ENCODE data around the gene OSBPL2.

Gene OSBPL2

GRCh38 chr20:62333820-62334595, 95.7 kb downstream of the OSBPL2 start:
- DNase-seq (ENCODE audit: low read depth in 1 of 2, low spot score in 1 of 2): no peak

- DNase-seq (ENCODE audit: low read depth in 1 of 2, low spot score in 1 of 2): no peak
These were observed 96.6 kb downstream of the OSBPL2 start for GRCh38 chr20:62334881-62335280.

- DNase-seq (ENCODE audit: low read depth in 1 of 2, low spot score in 1 of 2): no peak
These were observed 97.2 kb downstream of the OSBPL2 start for GRCh38 chr20:62335532-62335931.

GRCh38 chr20:62336329-62336728, 98.0 kb downstream of the OSBPL2 start:
- DNase-seq (ENCODE audit: low read depth in 1 of 2, low spot score in 1 of 2): no peak

GRCh38 chr20:62336775-62337557, 98.6 kb downstream of the OSBPL2 start:
- DNase-seq (ENCODE audit: low read depth in 1 of 2, low spot score in 1 of 2): no peak

- no peak for DNase-seq (ENCODE audit: low read depth in 1 of 2, low spot score in 1 of 2)
These were observed 99.4 kb downstream of the OSBPL2 start for GRCh38 chr20:62337558-62338293.

GRCh38 chr20:62338294-62338620, 99.9 kb downstream of the OSBPL2 start:
- no peak for DNase-seq (ENCODE audit: low read depth in 1 of 2, low spot score in 1 of 2)

- no peak for DNase-seq (ENCODE audit: low read depth in 1 of 2, low spot score in 1 of 2)
These were observed 101.3 kb downstream of the OSBPL2 start for GRCh38 chr20:62339647-62340062.

- DNase-seq (ENCODE audit: low read depth in 1 of 2, low spot score in 1 of 2): no peak
These were observed 104.6 kb downstream of the OSBPL2 start for GRCh38 chr20:62342910-62343309.

GRCh38 chr20:62344092-62344491, 105.8 kb downstream of the OSBPL2 start:
- DNase-seq (ENCODE audit: low read depth in 1 of 2, low spot score in 1 of 2): no peak

GRCh38 chr20:62344782-62345181, 106.5 kb downstream of the OSBPL2 start:
- no peak for DNase-seq (ENCODE audit: low read depth in 1 of 2, low spot score in 1 of 2)

All from activated T-helper 1 cell treated with anti-CD3 and anti-CD28 coated beads, Interleukin-2, amount 50 U/mL, for 16 hours (primary cell).